Epithelial cell of esophagus (primary cell): ENCODE results near the gene ABLIM1.

Source experiments
- DNase-seq: peaks from one replicate; pipeline ENCODE4 v3.0.0; 2010; ENCODE audit warnings: low read depth
- H3K4me3 ChIP-seq: 2 replicates; pipeline ENCODE4 v1.5.1; 2011; ENCODE audit warnings: mild to moderate bottlenecking, low read length, control low read depth
- CTCF ChIP-seq: IDR thresholded peaks from 2 replicates; pipeline ENCODE4 v1.5.1; 2011; ENCODE audit warnings: low read depth, mild to moderate bottlenecking, low read length, control low read depth, inconsistent platforms; ENCODE audit not compliant: insufficient read depth; ENCODE audit errors: missing control alignments

ABLIM1 gene

GRCh38 chr10:114521255-114521654 is 136.8 kb downstream of the ABLIM1 start:
- DNase-seq = no peak
- no peak overlapping the region for H3K4me3 ChIP-seq
- TF ChIP-seq CTCF = no peak

GRCh38 chr10:114520453-114520852 is 137.6 kb downstream of the ABLIM1 start:
- peak; percentile 96 for DNase-seq
- no peak overlapping the region for H3K4me3 ChIP-seq
- TF ChIP-seq CTCF = no peak

DNA sequence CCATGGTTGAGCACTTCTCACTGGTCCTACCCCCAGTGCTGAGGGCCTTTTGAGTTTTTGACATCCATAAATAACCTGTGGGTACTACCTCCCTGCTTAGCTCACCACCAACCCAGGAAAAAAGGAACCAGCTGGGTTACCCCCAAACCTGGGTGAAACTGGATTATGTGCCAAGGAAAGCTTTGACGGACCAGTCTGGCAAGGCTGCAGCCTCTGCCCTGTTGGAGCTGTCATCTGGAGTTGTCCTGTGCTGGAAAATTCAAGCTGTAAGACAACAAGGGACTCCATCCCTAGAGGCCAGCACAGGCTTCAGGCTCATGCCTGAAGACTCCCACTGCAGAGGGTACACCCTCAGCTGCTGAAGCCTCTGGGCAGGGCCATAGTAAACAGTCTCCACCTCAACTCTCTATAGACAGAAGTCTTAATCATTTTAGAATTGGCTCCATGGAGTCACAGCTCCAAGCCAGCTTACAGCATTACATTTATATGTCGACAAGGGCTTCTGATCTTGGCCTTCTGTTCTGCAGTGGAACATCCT is 138.2 kb downstream of the ABLIM1 start:
- peak; percentile 69 for DNase-seq
- TF ChIP-seq CTCF = no peak
- H3K4me3 ChIP-seq = no peak overlapping the region

- peak overlapping the region; percentile 23 for H3K4me3 ChIP-seq
- peak; percentile 99 for DNase-seq
- no peak for TF ChIP-seq CTCF
These were observed 138.8 kb downstream of the ABLIM1 start for GRCh38 chr10:114519306-114519669.

GRCh38 chr10:114518401-114519305 is 139.4 kb downstream of the ABLIM1 start:
- no peak for TF ChIP-seq CTCF
- peak; percentile 82 for DNase-seq
- peak overlapping the region; percentile 23 for H3K4me3 ChIP-seq

DNA sequence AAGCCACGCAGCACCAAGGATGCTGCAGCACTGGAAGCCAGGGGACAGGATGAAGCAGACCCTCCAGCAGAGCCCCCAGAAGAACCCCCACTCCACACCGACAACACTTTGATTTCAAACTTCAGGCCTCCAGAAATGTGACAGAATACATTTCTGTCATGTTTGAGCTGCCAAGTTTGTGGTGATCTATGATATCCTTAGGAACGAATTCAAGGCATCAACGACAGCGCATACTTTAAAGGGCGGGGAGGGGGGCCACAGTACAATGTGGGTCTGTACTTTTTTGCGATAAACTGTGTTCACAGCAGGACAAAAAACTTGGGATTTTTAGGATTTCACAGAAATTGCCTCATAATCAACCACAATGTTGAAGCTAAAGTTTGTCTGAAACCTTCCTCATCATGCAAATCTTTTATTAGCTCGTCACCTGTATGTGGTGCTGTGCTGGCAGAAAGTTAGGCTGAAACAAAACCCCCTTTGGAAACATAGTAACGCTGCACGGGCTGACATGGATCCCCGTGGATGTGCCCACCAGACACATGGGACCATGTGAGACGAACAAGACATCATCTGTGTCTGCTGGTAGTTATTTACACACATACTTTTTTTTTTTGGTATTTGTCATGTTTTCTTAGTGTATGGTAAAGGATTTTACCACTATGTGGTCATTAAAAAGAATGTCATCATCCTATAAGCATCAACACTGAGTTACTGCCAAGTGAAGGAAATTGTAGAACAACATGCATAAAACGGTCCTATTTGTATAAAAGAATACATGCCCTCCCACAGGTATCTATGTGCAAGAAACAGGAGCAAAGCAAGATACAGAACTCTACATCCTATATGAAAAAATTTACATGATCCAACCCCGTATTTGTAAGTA is 140.5 kb downstream of the ABLIM1 start:
- DNase-seq = no peak
- TF ChIP-seq CTCF = no peak
- H3K4me3 ChIP-seq = no peak overlapping the region
